ENCODE results near the gene GTPBP4.

DNA sequence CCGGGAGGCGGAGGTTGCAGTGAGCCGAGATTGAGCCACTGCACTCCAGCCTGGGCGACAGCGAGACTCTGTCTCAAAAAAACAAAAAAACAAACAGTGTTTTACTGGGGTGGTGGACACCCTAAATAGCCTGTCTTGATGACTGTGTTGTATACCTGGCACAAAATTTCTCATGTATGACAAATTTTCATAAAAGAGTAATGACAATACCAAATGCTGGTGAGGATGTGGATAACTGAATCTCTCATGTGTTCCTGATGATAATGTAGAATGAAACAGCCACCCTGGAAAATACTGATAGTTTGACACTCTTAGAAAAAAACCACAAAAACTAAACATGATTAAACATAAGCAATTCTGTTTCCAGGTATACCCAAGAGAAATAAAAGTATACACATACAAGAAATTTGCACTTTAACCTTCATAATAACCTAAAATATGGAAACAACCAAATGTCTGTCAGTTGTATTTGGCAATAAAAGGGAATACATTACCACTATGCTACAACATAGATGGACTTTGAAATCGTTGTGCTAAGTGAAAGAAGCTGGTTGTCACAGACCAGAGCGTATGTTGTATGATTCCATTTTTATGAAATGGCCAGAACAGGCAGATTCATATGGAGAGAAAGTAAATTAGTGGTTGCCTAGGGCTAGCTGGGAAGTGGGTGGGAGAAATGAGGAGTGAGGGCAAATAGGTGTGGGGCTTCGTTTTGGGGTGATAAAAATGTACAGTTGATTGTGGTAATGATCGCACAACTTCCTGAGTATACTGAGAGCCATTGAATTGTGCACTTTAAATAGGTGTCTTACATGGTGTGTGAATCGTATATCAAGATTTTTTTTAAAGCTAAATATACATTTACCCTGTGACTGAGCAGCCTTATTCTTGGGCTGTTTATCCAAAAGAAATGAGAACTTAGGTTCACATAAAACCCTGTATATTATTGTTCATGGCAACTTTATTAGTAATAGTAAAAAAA lies 80.4 kb downstream of the GTPBP4 start:
- TF ChIP-seq ZNF546 (CRISPR knock-in tag; conservative IDR thresholded peaks at IDR 0.05), result no peak
- no peak for TF ChIP-seq CBFB (CRISPR knock-in tag; IDR thresholded peaks at IDR 0.05)
- TF ChIP-seq EED (CRISPR knock-in tag; IDR thresholded peaks at IDR 0.05), result no peak
- TF ChIP-seq POLR2A (IDR thresholded peaks at IDR 0.05; ENCODE audit: insufficient read depth in 1 of 2, low read depth in 2 of 2, low read length in 2 of 2), result no peak
- TF ChIP-seq, protein P1, sequence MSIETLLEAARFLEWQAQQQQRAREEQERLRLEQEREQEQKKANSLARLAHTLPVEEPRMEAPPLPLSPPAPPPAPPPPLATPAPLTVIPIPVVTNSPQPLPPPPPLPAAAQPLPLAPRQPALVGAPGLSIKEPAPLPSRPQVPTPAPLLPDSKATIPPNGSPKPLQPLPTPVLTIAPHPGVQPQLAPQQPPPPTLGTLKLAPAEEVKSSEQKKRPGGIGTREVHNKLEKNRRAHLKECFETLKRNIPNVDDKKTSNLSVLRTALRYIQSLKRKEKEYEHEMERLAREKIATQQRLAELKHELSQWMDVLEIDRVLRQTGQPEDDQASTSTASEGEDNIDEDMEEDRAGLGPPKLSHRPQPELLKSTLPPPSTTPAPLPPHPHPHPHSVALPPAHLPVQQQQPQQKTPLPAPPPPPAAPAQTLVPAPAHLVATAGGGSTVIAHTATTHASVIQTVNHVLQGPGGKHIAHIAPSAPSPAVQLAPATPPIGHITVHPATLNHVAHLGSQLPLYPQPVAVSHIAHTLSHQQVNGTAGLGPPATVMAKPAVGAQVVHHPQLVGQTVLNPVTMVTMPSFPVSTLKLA (IDR thresholded peaks at IDR 0.05), result no peak

Measured in HepG2 (cell line).